ENCODE data around the gene ATG4B. TPM values are rescaled to one million over a fixed set of nuclear protein-coding genes. Genes with fewer than 3 reads are reported as not detected.

The ATG4B gene
- polyA plus RNA-seq, 1 donor: 79.8 TPM

- Histone ChIP-seq H3K27ac (ENCODE audit: low read length) (no peak overlapping the region), H3K4me1 (ENCODE audit: control insufficient read depth, insufficient read depth, low read length) (no peaks in the 10 kb centered on the region), H3K9me3 (ENCODE audit: control insufficient read depth, low read depth, low read length) (no peaks in the 10 kb centered on the region), H3K36me3 (ENCODE audit: control insufficient read depth, insufficient read depth, low read length) (peaks cover 64% of the 10 kb centered on the region), H3K27me3 (ENCODE audit: control insufficient read depth, insufficient read depth, low read length) (no peaks in the 10 kb centered on the region), H3K4me3 (ENCODE audit: low read length) (no peak overlapping the region)
- no peak for DNase-seq
- WGBS (ENCODE audit: insufficient coverage, low lambda C conversion rate): 100% methylated on average over 3 of the region's 17 CpGs
Measured at GRCh38 chr2:241676665-241677064, 39.2 kb downstream of the ATG4B start.

- Histone ChIP-seq H3K4me1 (ENCODE audit: control insufficient read depth, insufficient read depth, low read length) (no peaks in the 10 kb centered on the region), H3K27ac (ENCODE audit: low read length) (no peak overlapping the region), H3K9me3 (ENCODE audit: control insufficient read depth, low read depth, low read length) (no peaks in the 10 kb centered on the region), H3K27me3 (ENCODE audit: control insufficient read depth, insufficient read depth, low read length) (no peaks in the 10 kb centered on the region), H3K36me3 (ENCODE audit: control insufficient read depth, insufficient read depth, low read length) (peaks cover 57% of the 10 kb centered on the region), H3K4me3 (ENCODE audit: low read length) (no peak overlapping the region)
- no CpG with 5 or more reads among the region's 24 CpGs for WGBS (ENCODE audit: insufficient coverage, low lambda C conversion rate)
- DNase-seq: no peak
Measured at GRCh38 chr2:241677392-241677791, 39.9 kb downstream of the ATG4B start.

DNA sequence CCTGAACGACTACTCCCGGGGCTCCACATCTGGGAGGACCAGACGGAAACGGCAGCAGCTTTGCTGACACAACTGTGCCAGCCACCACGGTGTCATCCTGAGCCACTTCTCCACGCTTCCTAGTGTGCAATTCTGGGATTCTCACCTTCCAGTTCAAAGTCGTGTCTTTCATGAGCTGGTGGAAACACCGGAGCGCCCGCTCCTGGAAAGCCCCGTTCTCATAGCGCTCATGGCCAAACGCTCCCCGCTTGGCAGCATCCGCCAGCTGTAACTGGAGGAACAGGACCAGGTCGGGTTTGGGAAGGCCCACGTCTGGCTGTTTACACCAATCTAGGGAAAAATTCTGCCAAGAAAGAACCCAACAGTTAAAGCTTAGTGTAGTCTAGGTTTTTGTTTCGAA lies 40.8 kb downstream of the ATG4B start:
- H3K27ac ChIP-seq (ENCODE audit: low read length): no peak overlapping the region
- no peak overlapping the region for H3K4me3 ChIP-seq (ENCODE audit: low read length)
- no peaks in the 10 kb centered on the region for H3K9me3 ChIP-seq (ENCODE audit: control insufficient read depth, low read depth, low read length)
- H3K4me1 ChIP-seq (ENCODE audit: control insufficient read depth, insufficient read depth, low read length): no peaks in the 10 kb centered on the region
- no peak for DNase-seq
- peaks cover 56% of the 10 kb centered on the region for H3K36me3 ChIP-seq (ENCODE audit: control insufficient read depth, insufficient read depth, low read length)
- 100% methylated on average over 1 of the region's 18 CpGs for WGBS (ENCODE audit: insufficient coverage, low lambda C conversion rate)
- H3K27me3 ChIP-seq (ENCODE audit: control insufficient read depth, insufficient read depth, low read length): no peaks in the 10 kb centered on the region

GRCh38 chr2:241678784-241679540 lies 41.5 kb downstream of the ATG4B start:
- no peaks in the 10 kb centered on the region for H3K27me3 ChIP-seq (ENCODE audit: control insufficient read depth, insufficient read depth, low read length)
- 80% methylated on average over 1 of the region's 22 CpGs for WGBS (ENCODE audit: insufficient coverage, low lambda C conversion rate)
- peaks cover 58% of the 10 kb centered on the region for H3K36me3 ChIP-seq (ENCODE audit: control insufficient read depth, insufficient read depth, low read length)
- no peak overlapping the region for H3K27ac ChIP-seq (ENCODE audit: low read length)
- no peak for DNase-seq
- no peaks in the 10 kb centered on the region for H3K9me3 ChIP-seq (ENCODE audit: control insufficient read depth, low read depth, low read length)
- no peaks in the 10 kb centered on the region for H3K4me1 ChIP-seq (ENCODE audit: control insufficient read depth, insufficient read depth, low read length)
- H3K4me3 ChIP-seq (ENCODE audit: low read length): no peak overlapping the region

DNA sequence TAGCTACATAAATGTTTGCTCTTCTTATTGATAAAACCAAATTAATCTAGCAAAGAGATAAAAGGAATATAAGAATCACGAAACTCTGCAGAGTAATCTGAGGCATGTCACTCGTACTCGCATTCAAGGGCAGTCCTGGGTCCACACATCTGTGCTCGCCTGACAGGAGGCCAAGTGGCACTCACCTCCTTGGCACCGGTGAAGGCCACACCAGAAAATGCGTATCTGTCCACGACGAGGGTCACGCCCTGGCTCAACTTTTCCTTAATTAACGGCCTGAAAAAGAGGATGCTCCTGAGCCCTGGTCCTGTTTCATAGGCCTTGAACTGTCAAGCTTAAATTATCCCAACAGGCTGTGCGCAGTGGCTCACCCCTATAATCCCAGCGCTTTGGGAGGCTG lies 42.6 kb downstream of the ATG4B start:
- Histone ChIP-seq H3K4me3 (ENCODE audit: low read length) (no peak overlapping the region), H3K27me3 (ENCODE audit: control insufficient read depth, insufficient read depth, low read length) (no peaks in the 10 kb centered on the region), H3K36me3 (ENCODE audit: control insufficient read depth, insufficient read depth, low read length) (peaks cover 60% of the 10 kb centered on the region), H3K9me3 (ENCODE audit: control insufficient read depth, low read depth, low read length) (no peaks in the 10 kb centered on the region), H3K27ac (ENCODE audit: low read length) (no peak overlapping the region), H3K4me1 (ENCODE audit: control insufficient read depth, insufficient read depth, low read length) (no peaks in the 10 kb centered on the region)
- no CpG with 5 or more reads among the region's 12 CpGs for WGBS (ENCODE audit: insufficient coverage, low lambda C conversion rate)
- no peak for DNase-seq

DNA sequence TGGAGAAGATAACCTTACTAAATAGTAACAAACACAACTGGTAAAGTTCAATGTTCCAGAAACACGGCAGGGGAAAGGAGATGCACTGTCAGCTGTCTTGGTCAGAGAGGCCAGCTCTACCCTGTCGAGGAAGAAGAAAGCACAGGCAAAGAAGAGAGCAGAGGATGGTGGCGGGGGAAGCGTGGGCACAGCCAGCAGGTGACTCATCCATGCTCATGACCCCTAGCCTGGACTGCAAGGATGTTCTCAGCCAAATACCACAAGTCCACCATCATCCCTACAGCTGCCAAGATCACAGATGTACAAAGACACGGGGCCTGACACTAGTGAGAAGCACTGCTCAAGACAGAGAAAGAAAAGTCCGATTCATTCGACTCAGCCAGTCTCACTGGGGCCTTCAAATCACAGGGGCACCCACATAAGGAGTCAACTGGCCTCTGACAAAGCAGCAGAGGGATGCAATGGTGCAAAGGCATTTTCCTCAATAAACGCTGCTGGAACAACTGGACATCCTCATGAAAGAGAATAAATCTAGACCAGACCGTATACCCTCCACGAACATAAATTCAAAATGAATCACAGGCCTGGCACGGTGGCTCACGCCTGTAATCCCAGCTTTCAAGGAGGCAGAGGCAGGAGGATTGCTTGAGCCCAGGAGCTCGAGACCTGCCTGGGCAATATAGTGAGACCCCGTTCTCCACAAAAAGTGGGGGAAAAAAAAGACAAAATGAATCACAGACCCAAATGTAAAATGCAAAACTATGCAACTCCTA lies 43.5 kb downstream of the ATG4B start:
- Histone ChIP-seq H3K4me1 (ENCODE audit: control insufficient read depth, insufficient read depth, low read length) (no peaks in the 10 kb centered on the region), H3K27me3 (ENCODE audit: control insufficient read depth, insufficient read depth, low read length) (no peaks in the 10 kb centered on the region), H3K9me3 (ENCODE audit: control insufficient read depth, low read depth, low read length) (no peaks in the 10 kb centered on the region), H3K27ac (ENCODE audit: low read length) (no peak overlapping the region), H3K4me3 (ENCODE audit: low read length) (no peak overlapping the region), H3K36me3 (ENCODE audit: control insufficient read depth, insufficient read depth, low read length) (peaks cover 53% of the 10 kb centered on the region)
- DNase-seq: no peak
- no CpG with 5 or more reads among the region's 14 CpGs for WGBS (ENCODE audit: insufficient coverage, low lambda C conversion rate)

DNA sequence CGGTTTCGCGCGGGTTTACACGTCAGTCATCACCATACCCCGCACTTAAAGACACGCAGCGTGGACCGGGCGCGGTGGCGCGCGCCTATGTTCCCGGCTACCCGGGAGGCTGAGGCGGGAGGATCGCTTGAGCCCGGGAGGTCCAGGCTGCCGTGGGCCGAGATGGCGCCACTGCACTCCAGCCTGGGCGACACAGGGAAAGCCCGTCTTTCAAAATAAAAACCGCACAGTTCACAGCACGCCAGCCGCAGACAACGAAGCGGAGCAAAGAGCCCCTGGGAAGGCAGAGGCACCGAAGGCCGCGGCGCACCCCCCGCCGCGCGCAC lies 48.8 kb downstream of the ATG4B start:
- WGBS (ENCODE audit: insufficient coverage, low lambda C conversion rate): no CpG with 5 or more reads among the region's 37 CpGs
- no peak overlapping the region for H3K27ac ChIP-seq (ENCODE audit: low read length)
- H3K4me1 ChIP-seq (ENCODE audit: control insufficient read depth, insufficient read depth, low read length): peaks cover 7% of the 10 kb centered on the region
- DNase-seq: no peak
- H3K36me3 ChIP-seq (ENCODE audit: control insufficient read depth, insufficient read depth, low read length): peaks cover 36% of the 10 kb centered on the region
- H3K4me3 ChIP-seq (ENCODE audit: low read length): peak overlapping the region; percentile 98
- no peaks in the 10 kb centered on the region for H3K27me3 ChIP-seq (ENCODE audit: control insufficient read depth, insufficient read depth, low read length)
- H3K9me3 ChIP-seq (ENCODE audit: control insufficient read depth, low read depth, low read length): no peaks in the 10 kb centered on the region

GRCh38 chr2:241686650-241687425 lies 49.3 kb downstream of the ATG4B start, which contains the start of gene DTYMK:
Gene DTYMK, minus strand, starts transcription at chr2:241686815. Its CDS starts 32 bp downstream, at chr2:241686783.
- no peaks in the 10 kb centered on the region for H3K9me3 ChIP-seq (ENCODE audit: control insufficient read depth, low read depth, low read length)
- peaks cover 7% of the 10 kb centered on the region for H3K4me1 ChIP-seq (ENCODE audit: control insufficient read depth, insufficient read depth, low read length)
- no peaks in the 10 kb centered on the region for H3K27me3 ChIP-seq (ENCODE audit: control insufficient read depth, insufficient read depth, low read length)
- H3K36me3 ChIP-seq (ENCODE audit: control insufficient read depth, insufficient read depth, low read length): peaks cover 35% of the 10 kb centered on the region
- peak within 1 kb of the TSS; percentile 98 for H3K4me3 ChIP-seq (ENCODE audit: low read length)
- peak; percentile 96 to 98 for DNase-seq
- peak within 1 kb of the TSS; percentile 97 for H3K27ac ChIP-seq (ENCODE audit: low read length)
- no CpG with 5 or more reads among the region's 102 CpGs for WGBS (ENCODE audit: insufficient coverage, low lambda C conversion rate)

DNA sequence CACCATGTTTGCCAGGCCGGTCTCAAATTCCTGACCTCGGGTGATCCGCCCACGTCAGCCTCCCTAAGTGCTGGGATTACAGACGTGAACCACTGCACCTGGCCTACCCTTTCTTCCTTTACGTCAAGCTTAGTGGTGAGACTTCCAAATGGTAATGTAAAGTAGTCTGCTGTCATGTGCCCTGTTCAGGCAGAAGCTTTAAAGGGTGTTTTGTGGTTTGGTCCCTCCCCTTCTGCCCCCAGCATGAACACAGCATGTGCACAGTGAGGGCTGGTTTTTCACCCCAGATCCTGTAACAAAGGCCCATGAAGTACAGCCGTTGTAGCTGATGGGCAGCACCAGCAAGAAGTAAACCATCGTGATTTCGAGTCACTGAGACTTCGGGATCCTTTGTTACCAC lies 51.8 kb downstream of the ATG4B start:
- Histone ChIP-seq H3K4me1 (ENCODE audit: control insufficient read depth, insufficient read depth, low read length) (peaks cover 7% of the 10 kb centered on the region), H3K27ac (ENCODE audit: low read length) (no peak overlapping the region), H3K4me3 (ENCODE audit: low read length) (no peak overlapping the region), H3K36me3 (ENCODE audit: control insufficient read depth, insufficient read depth, low read length) (peaks cover 33% of the 10 kb centered on the region), H3K27me3 (ENCODE audit: control insufficient read depth, insufficient read depth, low read length) (no peaks in the 10 kb centered on the region), H3K9me3 (ENCODE audit: control insufficient read depth, low read depth, low read length) (no peaks in the 10 kb centered on the region)
- DNase-seq: no peak
- WGBS (ENCODE audit: insufficient coverage, low lambda C conversion rate): 100% methylated on average over 1 of the region's 10 CpGs

DNA sequence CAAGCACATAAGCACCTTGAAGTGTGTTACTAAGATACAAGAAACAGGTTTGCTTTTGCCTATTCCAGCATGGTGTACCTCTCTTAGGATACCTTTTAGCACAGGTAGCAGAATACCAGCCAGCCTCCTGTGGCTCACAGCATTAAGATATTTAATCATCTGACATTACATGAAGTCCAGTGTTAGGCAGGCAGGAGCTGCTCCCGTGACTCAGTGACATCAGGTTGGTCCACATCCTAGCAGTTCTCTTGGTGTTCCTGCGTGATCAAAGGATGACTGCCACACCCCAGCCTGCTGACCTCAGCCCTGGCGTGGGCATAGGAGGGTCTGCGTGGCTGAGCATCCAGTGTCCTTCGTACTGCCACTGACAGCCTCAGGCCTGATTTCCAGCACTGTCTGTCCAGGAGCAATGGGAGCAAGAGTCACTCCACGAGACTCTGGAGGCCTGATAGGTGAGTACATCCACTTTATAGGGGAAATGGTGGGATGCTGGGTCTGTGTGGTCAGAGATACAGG lies 52.8 kb downstream of the ATG4B start:
- no peaks in the 10 kb centered on the region for H3K27me3 ChIP-seq (ENCODE audit: control insufficient read depth, insufficient read depth, low read length)
- no peak for DNase-seq
- H3K4me3 ChIP-seq (ENCODE audit: low read length): no peak overlapping the region
- WGBS (ENCODE audit: insufficient coverage, low lambda C conversion rate): no CpG with 5 or more reads among the region's 6 CpGs
- peaks cover 7% of the 10 kb centered on the region for H3K4me1 ChIP-seq (ENCODE audit: control insufficient read depth, insufficient read depth, low read length)
- H3K36me3 ChIP-seq (ENCODE audit: control insufficient read depth, insufficient read depth, low read length): peaks cover 35% of the 10 kb centered on the region
- no peaks in the 10 kb centered on the region for H3K9me3 ChIP-seq (ENCODE audit: control insufficient read depth, low read depth, low read length)
- no peak overlapping the region for H3K27ac ChIP-seq (ENCODE audit: low read length)
